ENCODE measurements around the gene ADAMTS17. TPM values are rescaled to one million over a fixed set of nuclear protein-coding genes. Genes with fewer than 3 reads are reported as not detected.

ADAMTS17 gene
- total RNA-seq, 6 experiments from 2014 or later, result 14.6 to 34.7 (median 24.2) TPM

- WGBS (ENCODE audit: insufficient coverage, low coverage, low lambda C conversion rate, missing lambda C conversion rate), result 90% methylated on average over 13 of the region's 19 CpGs
- Histone ChIP-seq H3K4me1 (no peaks in the 10 kb centered on the region), H3K27ac (no peak overlapping the region), H3K9me3 (no peaks in the 10 kb centered on the region), H3K4me3 (no peak overlapping the region), H3K36me3 (no peaks in the 10 kb centered on the region), H3K27me3 (no peaks in the 10 kb centered on the region)
- TF ChIP-seq CTCF (IDR thresholded peaks at IDR 0.05) (no peak), POLR2A (IDR thresholded peaks at IDR 0.05) (no peak)
- intact Hi-C loops (cut with DNase I), result no loop called here
- DNase-seq (peak in 1 of 3 donors; percentile 26), ATAC-seq (no peak)
Measured at GRCh38 chr15:99962006-99962561, 379.7 kb downstream of the ADAMTS17 start.

- Histone ChIP-seq H3K4me3 (no peak overlapping the region), H3K27me3 (no peaks in the 10 kb centered on the region), H3K27ac (no peak overlapping the region), H3K36me3 (no peaks in the 10 kb centered on the region), H3K4me1 (no peaks in the 10 kb centered on the region), H3K9me3 (no peaks in the 10 kb centered on the region)
- WGBS (ENCODE audit: insufficient coverage, low coverage, low lambda C conversion rate, missing lambda C conversion rate), result 24% methylated on average over 3 of the region's 12 CpGs
- TF ChIP-seq CTCF (IDR thresholded peaks at IDR 0.05), result peak; percentile 23 to 42 (median 34)
- TF ChIP-seq POLR2A (IDR thresholded peaks at IDR 0.05), result no peak
- intact Hi-C loops (cut with DNase I), result no loop called here
- ATAC-seq, result peak in 3 of 4 donors; percentile 44 to 70 (median 53)
- DNase-seq, result peak in 1 of 3 donors; percentile 42
Measured at GRCh38 chr15:99961011-99961441, 380.7 kb downstream of the ADAMTS17 start.

GRCh38 chr15:99959326-99959725, 382.4 kb downstream of the ADAMTS17 start:
- TF ChIP-seq POLR2A (IDR thresholded peaks at IDR 0.05) (no peak), CTCF (IDR thresholded peaks at IDR 0.05) (no peak)
- Histone ChIP-seq H3K9me3 (no peaks in the 10 kb centered on the region), H3K4me3 (no peak overlapping the region), H3K27ac (no peak overlapping the region), H3K36me3 (no peaks in the 10 kb centered on the region), H3K27me3 (no peaks in the 10 kb centered on the region), H3K4me1 (no peaks in the 10 kb centered on the region)
- ATAC-seq (no peak), DNase-seq (no peak)
- 66% methylated on average over 6 of the region's 6 CpGs for whole genome bisulfite sequencing (ENCODE audit: insufficient coverage, low coverage, low lambda C conversion rate, missing lambda C conversion rate)
- intact Hi-C loops (cut with DNase I), result no loop called here

GRCh38 chr15:99958426-99959097, 383.2 kb downstream of the ADAMTS17 start:
- H3K9me3 ChIP-seq, result no peaks in the 10 kb centered on the region
- DNase-seq (no peak), ATAC-seq (no peak)
- H3K27me3 ChIP-seq, result no peaks in the 10 kb centered on the region
- H3K4me1 ChIP-seq, result no peaks in the 10 kb centered on the region
- H3K36me3 ChIP-seq, result no peaks in the 10 kb centered on the region
- intact Hi-C loops (cut with DNase I), result no loop called here
- WGBS (ENCODE audit: insufficient coverage, low coverage, low lambda C conversion rate, missing lambda C conversion rate), result 55% methylated on average over 7 of the region's 7 CpGs
- H3K27ac ChIP-seq, result no peak overlapping the region
- TF ChIP-seq POLR2A (IDR thresholded peaks at IDR 0.05), result no peak
- no peak for TF ChIP-seq CTCF (IDR thresholded peaks at IDR 0.05)
- H3K4me3 ChIP-seq, result no peak overlapping the region

Data from right lobe of liver (tissue), 6 donors.